ENCODE data around the gene ATG10.
"Not testable (repeated sequence)": the region's sequence is repeated elsewhere in the genome, so short reads cannot be mapped to it uniquely, and the experiment has no call there.

DNA sequence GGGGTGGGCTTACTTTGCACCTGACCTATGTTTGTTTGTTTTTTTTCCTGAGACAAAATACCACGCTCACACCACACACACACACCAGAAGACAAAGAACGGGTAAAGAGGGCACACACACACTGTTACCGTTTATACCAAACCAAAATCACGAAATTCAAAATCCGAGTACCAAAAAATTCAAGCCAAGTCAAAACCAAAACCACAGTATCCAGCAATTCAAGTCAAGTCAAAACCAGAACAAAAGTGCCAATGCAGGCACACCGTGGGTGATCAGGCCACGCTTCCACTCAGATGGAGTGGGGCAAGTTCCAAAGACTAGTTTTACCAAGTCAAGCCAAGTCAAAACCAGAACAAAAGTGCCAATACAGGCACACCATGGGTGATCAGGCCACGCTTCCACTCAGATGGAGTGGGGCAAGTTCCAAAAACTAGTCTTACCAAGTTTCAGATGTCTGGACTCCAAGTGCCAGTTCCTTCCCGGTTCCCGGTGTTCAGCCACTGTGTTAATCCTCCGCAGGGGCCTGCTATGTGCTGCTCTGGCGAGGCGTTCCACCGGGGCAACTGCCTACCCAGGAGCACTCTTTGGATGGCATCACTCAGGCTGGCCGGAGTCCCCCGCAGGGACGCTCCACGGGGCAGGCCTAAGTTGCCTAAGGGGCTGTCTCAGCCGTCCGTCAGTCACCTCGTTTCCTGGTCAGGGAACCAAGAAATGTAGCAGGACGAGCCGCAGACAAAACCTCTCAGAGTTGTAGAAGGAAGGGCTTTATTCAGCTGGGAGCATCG, 300.9 kb downstream of the ATG10 start:
- TF ChIP-seq, protein P1, sequence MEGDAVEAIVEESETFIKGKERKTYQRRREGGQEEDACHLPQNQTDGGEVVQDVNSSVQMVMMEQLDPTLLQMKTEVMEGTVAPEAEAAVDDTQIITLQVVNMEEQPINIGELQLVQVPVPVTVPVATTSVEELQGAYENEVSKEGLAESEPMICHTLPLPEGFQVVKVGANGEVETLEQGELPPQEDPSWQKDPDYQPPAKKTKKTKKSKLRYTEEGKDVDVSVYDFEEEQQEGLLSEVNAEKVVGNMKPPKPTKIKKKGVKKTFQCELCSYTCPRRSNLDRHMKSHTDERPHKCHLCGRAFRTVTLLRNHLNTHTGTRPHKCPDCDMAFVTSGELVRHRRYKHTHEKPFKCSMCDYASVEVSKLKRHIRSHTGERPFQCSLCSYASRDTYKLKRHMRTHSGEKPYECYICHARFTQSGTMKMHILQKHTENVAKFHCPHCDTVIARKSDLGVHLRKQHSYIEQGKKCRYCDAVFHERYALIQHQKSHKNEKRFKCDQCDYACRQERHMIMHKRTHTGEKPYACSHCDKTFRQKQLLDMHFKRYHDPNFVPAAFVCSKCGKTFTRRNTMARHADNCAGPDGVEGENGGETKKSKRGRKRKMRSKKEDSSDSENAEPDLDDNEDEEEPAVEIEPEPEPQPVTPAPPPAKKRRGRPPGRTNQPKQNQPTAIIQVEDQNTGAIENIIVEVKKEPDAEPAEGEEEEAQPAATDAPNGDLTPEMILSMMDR (IDR thresholded peaks at IDR 0.05) = not testable (repeated sequence)
- TF ChIP-seq POLR2A, EP300 (IDR thresholded peaks at IDR 0.05): not testable (repeated sequence)
